Measurements from ENCODE around the gene BRCA1.
"Not testable (repeated sequence)": the region's sequence is repeated elsewhere in the genome, so short reads cannot be mapped to it uniquely, and the experiment has no call there.

BRCA1 gene

GRCh38 chr17:43068570-43069367 lies 56.4 kb downstream of the BRCA1 start:
- no peak for DNase-seq

GRCh38 chr17:43062984-43063638 lies 62.1 kb downstream of the BRCA1 start:
- DNase-seq = no peak

- no peak for DNase-seq
Observed at GRCh38 chr17:43056051-43056450, 69.1 kb downstream of the BRCA1 start.

GRCh38 chr17:43053008-43053407 lies 72.2 kb downstream of the BRCA1 start:
- not testable (repeated sequence) for DNase-seq

- DNase-seq = no peak
Observed at GRCh38 chr17:43051969-43052368, 73.2 kb downstream of the BRCA1 start.

- no peak for DNase-seq
Observed at GRCh38 chr17:43044024-43044423, 81.1 kb downstream of the BRCA1 start.

- no peak for DNase-seq
Observed at GRCh38 chr17:43043307-43043706, 81.9 kb downstream of the BRCA1 start.

GRCh38 chr17:43042025-43042628 lies 83.0 kb downstream of the BRCA1 start:
- DNase-seq = no peak

- DNase-seq = no peak
Observed at GRCh38 chr17:43040655-43041054, 84.5 kb downstream of the BRCA1 start.

- DNase-seq = no peak
Observed at GRCh38 chr17:43039646-43040045, 85.5 kb downstream of the BRCA1 start.

- no peak for DNase-seq
Observed at GRCh38 chr17:43034894-43035293, 90.3 kb downstream of the BRCA1 start.

- DNase-seq = no peak
Observed at GRCh38 chr17:43033948-43034881, 90.9 kb downstream of the BRCA1 start.

- DNase-seq = no peak
Observed at GRCh38 chr17:43031666-43032065, 93.5 kb downstream of the BRCA1 start.

- no peak for DNase-seq
Observed at GRCh38 chr17:43030137-43030767, 94.9 kb downstream of the BRCA1 start.

GRCh38 chr17:43028221-43028861 lies 96.8 kb downstream of the BRCA1 start:
- DNase-seq = no peak

- no peak for DNase-seq
Observed at GRCh38 chr17:43027091-43028032, 97.8 kb downstream of the BRCA1 start.

- DNase-seq = no peak
Observed at GRCh38 chr17:43026595-43026994, 98.6 kb downstream of the BRCA1 start.

- DNase-seq = no peak
Observed at GRCh38 chr17:43025766-43026537, 99.2 kb downstream of the BRCA1 start.

- no peak for DNase-seq
Observed at GRCh38 chr17:43025290-43025657, 99.9 kb downstream of the BRCA1 start.
